Measurements from ENCODE around the gene RGSL1.

Gene RGSL1

GRCh38 chr1:182595641-182596240 lies 145.8 kb downstream of the RGSL1 start:
- DNase-seq, result peak; percentile 8 to 60 (median 19)

DNA sequence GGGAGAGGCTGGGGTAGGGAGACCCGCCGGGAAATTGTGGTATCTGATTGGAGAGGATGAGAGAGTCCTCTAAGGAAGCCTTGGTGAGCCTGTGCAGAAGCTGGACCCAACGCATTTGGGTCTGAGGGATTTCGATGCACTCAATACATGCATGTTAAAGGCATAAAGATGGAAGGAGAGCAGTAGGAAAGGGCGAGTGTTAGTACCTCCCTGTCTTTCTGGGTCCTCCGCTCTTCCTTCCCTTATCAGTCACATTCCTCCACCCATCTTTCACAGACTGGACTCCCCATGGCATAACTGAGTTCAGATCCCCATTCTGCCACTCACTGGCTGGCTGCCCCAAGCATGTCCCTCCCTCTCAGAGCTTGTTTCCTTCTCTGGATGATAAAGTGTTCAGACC lies 147.0 kb downstream of the RGSL1 start:
- DNase-seq, result no peak

DNA sequence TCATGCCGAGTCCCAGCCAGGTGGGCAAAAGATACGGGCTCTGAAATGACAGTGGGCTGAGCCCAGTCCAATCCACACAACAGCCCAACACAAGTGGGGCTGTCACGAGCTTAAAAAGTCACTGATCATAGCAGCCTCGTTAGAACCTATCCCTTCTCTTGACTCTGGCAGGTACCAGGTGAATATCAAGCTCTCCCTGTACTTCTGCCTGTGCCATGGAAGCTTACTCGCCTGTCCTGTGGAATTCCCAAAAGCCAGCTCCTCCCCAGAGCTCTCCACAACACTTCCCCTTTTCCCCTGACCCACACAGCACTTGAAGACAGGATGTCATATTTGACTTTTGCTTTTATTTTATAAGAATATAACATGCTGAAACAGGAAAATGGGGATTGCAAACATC lies 148.3 kb downstream of the RGSL1 start:
- DNase-seq, result no peak

DNA sequence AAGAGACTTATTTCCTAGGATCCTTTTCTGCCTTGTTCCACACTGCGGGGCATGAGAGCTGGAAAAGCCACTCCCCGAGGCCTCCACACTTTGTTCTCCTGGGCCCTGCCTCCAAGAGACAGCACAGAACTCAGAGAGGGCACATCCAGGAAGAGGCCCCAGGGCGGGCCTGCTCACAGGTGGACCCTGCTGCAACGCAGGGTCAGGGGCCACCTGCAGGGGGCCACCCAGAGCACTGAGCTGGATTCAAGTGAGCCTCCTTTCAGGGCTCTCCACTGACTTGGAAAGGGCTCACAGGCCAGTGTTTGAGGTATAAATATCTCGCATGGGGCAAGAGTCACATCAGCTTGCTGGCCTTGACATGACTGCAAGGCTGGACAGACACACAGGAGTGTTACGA lies 149.4 kb downstream of the RGSL1 start:
- DNase-seq, result no peak

- no peak for DNase-seq
Observed at GRCh38 chr1:182600036-182600713, 150.2 kb downstream of the RGSL1 start.

DNA sequence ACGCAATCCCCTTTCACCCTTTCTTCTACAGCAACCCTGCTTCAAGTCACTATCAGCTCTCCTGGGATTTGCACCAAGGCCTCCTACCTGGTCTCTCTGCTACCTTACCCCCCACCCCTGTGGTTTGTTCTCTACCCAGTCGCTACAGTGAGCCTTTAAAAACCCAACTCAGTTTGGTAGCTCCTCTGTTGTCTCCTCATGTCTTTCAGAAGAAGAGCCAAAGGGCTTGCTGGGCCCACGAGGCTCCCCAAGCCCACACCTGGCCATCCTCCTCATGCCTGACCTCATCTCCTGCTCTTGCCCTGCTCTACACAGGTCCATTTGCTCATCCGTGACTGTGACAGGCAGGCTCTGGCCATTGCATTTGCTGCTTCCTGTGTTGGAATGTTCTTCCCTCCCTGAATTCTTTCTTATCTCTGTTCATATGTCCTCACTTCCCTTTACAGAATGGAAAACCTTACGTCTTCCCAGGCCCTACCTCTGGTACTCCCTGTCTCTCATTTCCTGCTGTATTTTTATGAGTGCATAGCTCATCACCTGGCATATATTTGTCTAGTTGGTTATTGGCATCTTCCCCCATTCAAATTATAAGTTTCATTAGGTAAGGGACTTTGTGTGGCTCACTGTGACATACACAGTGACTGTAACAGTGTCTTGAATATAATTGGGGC lies 150.9 kb downstream of the RGSL1 start:
- no peak for DNase-seq

- DNase-seq, result peak; percentile 32 to 49 (median 36)
Observed at GRCh38 chr1:182601416-182601786, 151.5 kb downstream of the RGSL1 start.

- no peak for DNase-seq
Observed at GRCh38 chr1:182601913-182602312, 152.0 kb downstream of the RGSL1 start.

DNA sequence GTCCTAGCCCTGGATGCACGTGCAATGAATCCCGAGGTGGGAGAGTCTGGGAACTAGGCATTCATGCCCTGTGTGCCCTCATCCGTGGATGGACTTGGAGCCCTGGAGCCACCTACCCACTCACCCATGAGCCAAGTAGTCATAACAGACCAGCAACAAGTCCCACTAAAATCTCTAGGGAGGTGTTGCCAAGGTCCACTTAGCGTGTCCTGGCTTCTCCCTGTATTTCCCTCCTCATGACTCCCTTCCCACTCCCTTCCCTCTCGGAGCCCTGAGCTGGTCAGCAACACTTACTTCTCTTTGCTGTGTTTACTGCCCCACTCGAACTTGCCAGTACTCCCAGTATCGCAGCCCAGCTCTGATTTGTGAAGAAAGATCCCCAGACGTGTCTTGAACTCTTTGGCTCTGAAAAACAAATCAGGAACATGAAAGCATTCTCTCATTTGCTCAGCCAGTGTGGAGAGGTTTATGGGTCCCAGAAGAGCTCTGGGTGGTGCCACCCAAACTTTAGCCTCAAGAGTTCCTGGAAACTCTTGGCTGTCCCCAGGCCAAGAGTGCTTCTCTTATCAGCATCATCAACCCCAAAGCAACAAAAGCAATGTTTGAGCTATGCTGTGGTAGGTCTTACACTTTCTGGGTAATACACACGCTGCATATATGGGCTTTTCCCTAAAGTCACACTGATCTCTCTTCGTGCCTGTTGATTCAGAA lies 153.1 kb downstream of the RGSL1 start:
- no peak for DNase-seq

GRCh38 chr1:182603646-182604174 lies 153.8 kb downstream of the RGSL1 start:
- no peak for DNase-seq

DNA sequence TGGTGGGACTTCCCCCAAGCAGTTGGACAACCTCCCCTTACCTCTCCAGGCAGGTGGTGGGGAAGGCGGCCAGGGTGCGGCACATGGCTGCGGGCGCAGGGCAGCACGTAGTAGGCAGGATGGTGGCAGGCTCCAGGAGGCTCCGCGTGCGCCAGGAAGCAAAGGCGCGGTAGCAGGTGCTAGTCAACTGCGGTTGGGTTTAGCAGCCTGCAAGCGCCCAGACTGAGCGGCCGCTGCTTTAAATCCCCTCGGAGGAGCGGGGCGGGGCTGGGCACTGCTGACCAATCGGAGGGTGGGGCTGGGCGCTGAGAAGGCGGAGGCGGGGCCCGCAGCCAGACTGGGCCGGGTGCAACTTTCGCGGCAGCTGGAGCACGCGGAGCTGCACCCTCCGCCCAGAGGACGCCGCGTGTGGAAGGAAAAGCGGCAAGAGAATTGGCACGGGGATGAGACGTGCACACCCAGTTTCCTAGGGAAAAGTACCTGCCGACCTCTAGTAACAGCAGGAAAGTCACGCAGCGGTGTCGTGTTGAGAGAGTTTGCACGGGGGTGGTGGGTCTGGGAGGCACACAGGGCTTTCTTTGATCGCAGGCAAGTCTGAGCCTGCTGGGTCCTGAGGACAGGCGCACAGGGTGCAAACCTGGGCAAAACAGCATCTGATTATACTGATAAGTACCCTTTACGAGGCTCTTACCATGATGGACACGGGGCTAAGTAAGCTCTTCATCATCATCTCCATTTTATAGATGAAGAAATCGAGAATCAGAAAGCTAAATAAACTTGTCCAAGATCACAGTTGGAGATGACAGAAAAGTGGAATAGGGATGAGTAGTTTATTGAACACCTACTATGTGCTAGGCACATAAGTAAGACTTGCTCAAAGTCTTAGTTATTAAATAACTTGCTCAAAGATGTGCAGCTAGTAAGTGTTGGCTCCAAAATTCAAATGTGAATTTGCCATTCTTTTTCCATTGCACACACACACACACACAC lies 154.5 kb downstream of the RGSL1 start, which contains the start of gene RGS16:
Gene RGS16 (minus strand): TSS at position 215 of the 990 bp plus-strand sequence. CDS start 130 bp downstream, at position 85.
- DNase-seq, result peak; percentile 78 to 88 (median 84)

GRCh38 chr1:182607566-182607965 lies 157.6 kb downstream of the RGSL1 start:
- DNase-seq, result no peak

- no peak for DNase-seq
Observed at GRCh38 chr1:182608236-182608635, 158.3 kb downstream of the RGSL1 start.

DNA sequence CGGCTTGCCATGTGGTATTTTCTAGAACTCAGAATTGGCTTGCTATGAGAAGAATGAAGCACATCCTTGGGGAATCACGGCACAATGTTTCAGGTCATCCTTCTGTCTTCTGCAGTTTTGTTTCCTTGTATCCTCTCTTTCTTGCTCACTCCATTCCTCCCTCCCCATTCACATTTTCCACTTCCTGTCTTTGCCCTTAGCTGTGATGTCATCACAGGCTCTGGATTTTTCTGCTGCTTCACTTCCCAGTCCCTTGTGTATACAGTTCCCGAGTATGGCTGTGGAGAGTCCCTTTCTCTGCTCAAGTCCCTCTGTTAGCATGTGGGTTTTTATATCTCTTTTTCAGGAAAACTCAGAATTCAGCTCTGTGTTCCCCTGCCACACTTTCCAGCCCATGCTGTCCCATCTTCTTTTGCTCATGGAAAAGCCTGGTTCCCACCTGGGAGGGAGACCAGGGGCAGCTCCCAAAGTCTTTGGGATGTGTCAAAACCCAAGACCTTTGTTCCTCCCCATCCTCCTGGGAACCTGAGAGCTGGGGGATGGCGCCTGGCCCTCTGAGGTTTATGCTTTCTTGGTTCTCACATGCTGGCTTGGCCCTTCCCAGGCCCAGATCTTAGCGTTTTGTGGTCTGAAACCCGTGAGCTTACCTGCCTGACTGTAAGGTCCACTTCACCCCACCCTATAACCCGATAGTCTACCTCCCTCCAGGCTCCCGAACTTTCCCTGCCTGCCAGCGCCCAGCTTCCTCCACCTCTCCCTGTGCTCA lies 159.1 kb downstream of the RGSL1 start:
- no peak for DNase-seq
